ENCODE data around the gene MAP7D3. TPM values are rescaled to one million over a fixed set of nuclear protein-coding genes. Genes with fewer than 3 reads are reported as not detected.

MAP7D3 gene
- polyA plus RNA-seq, 1 donor from 2014 or later = 0.68 TPM

GRCh38 chrX:136227074-136227473, 24.1 kb downstream of the MAP7D3 start:
- Histone ChIP-seq H3K4me2 (ENCODE audit: low read length) (no peak overlapping the region), H3K9me3 (ENCODE audit: low read length) (no peaks in the 10 kb centered on the region), H3K4me3 (ENCODE audit: low read length) (no peak overlapping the region)

GRCh38 chrX:136221851-136222513, 29.2 kb downstream of the MAP7D3 start:
- no peak overlapping the region for H2AFZ ChIP-seq (ENCODE audit: low read depth, low read length)
- no peak for TF ChIP-seq TAF1 (IDR thresholded peaks at IDR 0.05; ENCODE audit: low read depth)
- TF ChIP-seq MXI1 (conservative IDR thresholded peaks at IDR 0.05; ENCODE audit: poor library complexity, severe bottlenecking) = no peak
- no peak for TF ChIP-seq RAD21 (conservative IDR thresholded peaks at IDR 0.05)
- TF ChIP-seq EP300 (conservative IDR thresholded peaks at IDR 0.05; ENCODE audit: poor library complexity, severe bottlenecking) = no peak
- TF ChIP-seq CTCF (IDR thresholded peaks at IDR 0.05; ENCODE audit: poor library complexity, severe bottlenecking) = no peak
- no peak for TF ChIP-seq SMC3 (conservative IDR thresholded peaks at IDR 0.05; ENCODE audit: poor library complexity)
- H3K9me2 ChIP-seq (ENCODE audit: insufficient read depth, low read length) = no peaks in the 10 kb centered on the region
- no peak overlapping the region for H3K4me3 ChIP-seq (ENCODE audit: low read length)
- no peaks in the 10 kb centered on the region for H3F3A ChIP-seq (ENCODE audit: insufficient read depth, low read length, poor library complexity, severe bottlenecking)
- no peak overlapping the region for H3K4me2 ChIP-seq (ENCODE audit: low read length)
- H3K36me3 ChIP-seq (ENCODE audit: insufficient read depth, low read length) = no peaks in the 10 kb centered on the region
- no peaks in the 10 kb centered on the region for H4K20me1 ChIP-seq (ENCODE audit: insufficient read depth)
- H3K27ac ChIP-seq (ENCODE audit: low read length) = no peak overlapping the region
- H3K9ac ChIP-seq (ENCODE audit: low read length) = no peak overlapping the region
- no peaks in the 10 kb centered on the region for H3K9me3 ChIP-seq (ENCODE audit: low read length)
- no peaks in the 10 kb centered on the region for H3K79me2 ChIP-seq (replicated peaks; ENCODE audit: insufficient read depth, low read length)
- no peaks in the 10 kb centered on the region for H3K27me3 ChIP-seq (ENCODE audit: insufficient read depth, low read depth, low read length)

More at GRCh38 chrX:136227074-136227473, 24.1 kb downstream of the MAP7D3 start:
- H3K79me2 ChIP-seq (replicated peaks; ENCODE audit: insufficient read depth, low read length) = no peaks in the 10 kb centered on the region
- TF ChIP-seq RAD21 (conservative IDR thresholded peaks at IDR 0.05) = no peak
- no peak for TF ChIP-seq TAF1 (IDR thresholded peaks at IDR 0.05; ENCODE audit: low read depth)
- no peak for TF ChIP-seq POLR2AphosphoS5 (IDR thresholded peaks at IDR 0.05)
- TF ChIP-seq REST (IDR thresholded peaks at IDR 0.05; ENCODE audit: borderline replicate concordance) = no peak
- no peak for TF ChIP-seq EP300 (conservative IDR thresholded peaks at IDR 0.05; ENCODE audit: poor library complexity, severe bottlenecking)
- TF ChIP-seq EZH2 (IDR thresholded peaks at IDR 0.05; ENCODE audit: borderline replicate concordance, insufficient read depth, low read length, poor library complexity, severe bottlenecking) = no peak
- TF ChIP-seq SMC3 (conservative IDR thresholded peaks at IDR 0.05; ENCODE audit: poor library complexity) = no peak
- TF ChIP-seq MXI1 (conservative IDR thresholded peaks at IDR 0.05; ENCODE audit: poor library complexity, severe bottlenecking) = no peak
- TF ChIP-seq CTCF (IDR thresholded peaks at IDR 0.05; ENCODE audit: poor library complexity, severe bottlenecking) = no peak
- H3K9ac ChIP-seq (ENCODE audit: low read length) = no peak overlapping the region
- no peaks in the 10 kb centered on the region for H3K27me3 ChIP-seq (ENCODE audit: insufficient read depth, low read depth, low read length)
- no peaks in the 10 kb centered on the region for H4K20me1 ChIP-seq (ENCODE audit: insufficient read depth)
- H2AFZ ChIP-seq (ENCODE audit: low read depth, low read length) = no peak overlapping the region
- no peaks in the 10 kb centered on the region for H3K36me3 ChIP-seq (ENCODE audit: insufficient read depth, low read length)
- no peak overlapping the region for H3K27ac ChIP-seq (ENCODE audit: low read length)
- no peaks in the 10 kb centered on the region for H3F3A ChIP-seq (ENCODE audit: insufficient read depth, low read length, poor library complexity, severe bottlenecking)
- H3K9me2 ChIP-seq (ENCODE audit: insufficient read depth, low read length) = no peaks in the 10 kb centered on the region

Data from neural cell (in vitro differentiated cells).